Prostate gland (tissue), 2 donors: ENCODE data around the gene GRK3. TPM values are rescaled to one million over a fixed set of nuclear protein-coding genes. Genes with fewer than 3 reads are reported as not detected.

Experiments
- DNase-seq: peaks from one replicate; pipeline ENCODE4 v3.0.0-alpha.2; 2019; ENCODE audit warnings: low spot score
- H3K27ac ChIP-seq, 2 donors: fragments of 200-600 bp; sonication (generic); 2 replicates each; pipeline ENCODE4 v1.5.1; 2017 to 2019
- H3K27me3 ChIP-seq: fragments of 200-600 bp; sonication (generic); replicated peaks from 2 replicates; pipeline ENCODE4 v1.5.1; 2019; ENCODE audit not compliant: insufficient read depth
- H3K36me3 ChIP-seq, 2 donors: fragments of 200-600 bp; sonication (generic); 1 replicate in 1 of 2; 2 replicates in 1 of 2; pipeline versions ENCODE4 v1.5.1 to v1.8.1; 2017 to 2019
- H3K4me1 ChIP-seq: fragments of 200-600 bp; sonication (generic); replicated peaks from 2 replicates; pipeline ENCODE4 v1.5.1; 2019
- H3K4me3 ChIP-seq, 2 donors: fragments of 200-600 bp; sonication (generic); 2 replicates each; pipeline ENCODE4 v1.5.1; 2017 to 2019
- H3K9me3 ChIP-seq: fragments of 200-600 bp; sonication (generic); 2 replicates; pipeline ENCODE4 v1.5.1; 2017
- POLR2A ChIP-seq: fragments of 450-650 bp; IDR thresholded peaks from one replicate; pipeline ENCODE4 v1.6.1; 2016; ENCODE audit warnings: antibody characterized with exemption, mild to moderate bottlenecking
- POLR2AphosphoS5 ChIP-seq: sonication (generic); formaldehyde crosslinking; IDR thresholded peaks from one replicate; pipeline ENCODE4 v1.6.1; 2017; ENCODE audit warnings: antibody characterized with exemption
- WGBS: methylation state at CpG from one replicate; pipeline ENCODE4 v1.1.5; 2018; 5-methylcytosine and 5-hydroxymethylcytosine counted together
- intact Hi-C: fragments of 100-400 bp; cut with DNase I; formaldehyde crosslinking; loops from one replicate; pipeline ENCODE4 v1.14.2; 2022
- total RNA-seq, 2 donors: library from RNA; depleted of rRNA; stranded (reverse); fragments of >200 nt; gene quantifications; one replicate each; pipeline ENCODE4 v1.1.0, GENCODE V29; 2016
- TF ChIP-seq, protein P1 (sequence below), 4 experiments: fragments of 200-600 bp in 2 of 4; fragments of 450-650 bp in 2 of 4; sonication (generic) in 2 of 4; IDR thresholded peaks; 1 replicate in 3 of 4; 2 replicates in 1 of 4; pipeline ENCODE4 v1.5.1; 2016 to 2019; ENCODE audit warnings: antibody characterized with exemption in 4 of 4, mild to moderate bottlenecking in 2 of 4, moderate library complexity in 2 of 4

Gene GRK3
- total RNA-seq, 2 donors from 2014 or later, result 10.2 to 16.9 TPM

GRCh38 chr22:25673713-25674112, 109.2 kb downstream of the GRK3 start:
- Histone ChIP-seq H3K4me3 (no peak overlapping the region), H3K27me3 (no peaks in the 10 kb centered on the region), H3K36me3 (no peaks in the 10 kb centered on the region), H3K4me1 (no peaks in the 10 kb centered on the region), H3K27ac (no peak overlapping the region), H3K9me3 (no peaks in the 10 kb centered on the region)
- TF ChIP-seq, protein P1, sequence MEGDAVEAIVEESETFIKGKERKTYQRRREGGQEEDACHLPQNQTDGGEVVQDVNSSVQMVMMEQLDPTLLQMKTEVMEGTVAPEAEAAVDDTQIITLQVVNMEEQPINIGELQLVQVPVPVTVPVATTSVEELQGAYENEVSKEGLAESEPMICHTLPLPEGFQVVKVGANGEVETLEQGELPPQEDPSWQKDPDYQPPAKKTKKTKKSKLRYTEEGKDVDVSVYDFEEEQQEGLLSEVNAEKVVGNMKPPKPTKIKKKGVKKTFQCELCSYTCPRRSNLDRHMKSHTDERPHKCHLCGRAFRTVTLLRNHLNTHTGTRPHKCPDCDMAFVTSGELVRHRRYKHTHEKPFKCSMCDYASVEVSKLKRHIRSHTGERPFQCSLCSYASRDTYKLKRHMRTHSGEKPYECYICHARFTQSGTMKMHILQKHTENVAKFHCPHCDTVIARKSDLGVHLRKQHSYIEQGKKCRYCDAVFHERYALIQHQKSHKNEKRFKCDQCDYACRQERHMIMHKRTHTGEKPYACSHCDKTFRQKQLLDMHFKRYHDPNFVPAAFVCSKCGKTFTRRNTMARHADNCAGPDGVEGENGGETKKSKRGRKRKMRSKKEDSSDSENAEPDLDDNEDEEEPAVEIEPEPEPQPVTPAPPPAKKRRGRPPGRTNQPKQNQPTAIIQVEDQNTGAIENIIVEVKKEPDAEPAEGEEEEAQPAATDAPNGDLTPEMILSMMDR (IDR thresholded peaks at IDR 0.05), result no peak
- no peak for TF ChIP-seq POLR2A
- no peak for TF ChIP-seq POLR2AphosphoS5
- intact Hi-C loops, result no loop called here
- DNase-seq, result no peak
- 95% methylated on average over 5 of the region's 5 CpGs for WGBS

DNA sequence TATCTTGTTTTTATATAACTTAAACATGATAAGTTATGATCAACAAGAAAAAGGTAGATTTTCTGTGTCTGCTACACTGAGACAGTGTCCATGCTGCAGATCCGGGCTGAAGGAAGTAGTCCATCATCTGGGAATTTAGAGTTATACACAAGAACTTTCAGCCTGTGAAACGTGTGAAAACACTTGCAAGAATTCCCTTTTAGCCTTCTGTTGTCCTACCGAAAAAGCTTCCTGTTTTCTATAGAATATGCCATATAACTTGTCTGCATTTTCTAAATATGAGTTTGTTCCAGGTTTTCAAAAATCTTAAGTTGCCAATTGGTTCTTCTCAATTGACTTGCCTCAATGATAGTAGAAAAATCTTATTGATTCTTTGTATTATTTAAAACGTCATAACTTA, 113.2 kb downstream of the GRK3 start:
- H3K9me3 ChIP-seq, result no peaks in the 10 kb centered on the region
- no peaks in the 10 kb centered on the region for H3K36me3 ChIP-seq
- WGBS, result 92% methylated on average over 4 of the region's 4 CpGs
- no peaks in the 10 kb centered on the region for H3K27me3 ChIP-seq
- H3K27ac ChIP-seq, result no peak overlapping the region
- no peak for TF ChIP-seq POLR2AphosphoS5
- TF ChIP-seq, protein P1 (IDR thresholded peaks at IDR 0.05), result no peak
- no peak for TF ChIP-seq POLR2A
- intact Hi-C loops, result no loop called here
- H3K4me1 ChIP-seq, result peaks cover 4% of the 10 kb centered on the region
- no peak for DNase-seq
- no peak overlapping the region for H3K4me3 ChIP-seq

DNA sequence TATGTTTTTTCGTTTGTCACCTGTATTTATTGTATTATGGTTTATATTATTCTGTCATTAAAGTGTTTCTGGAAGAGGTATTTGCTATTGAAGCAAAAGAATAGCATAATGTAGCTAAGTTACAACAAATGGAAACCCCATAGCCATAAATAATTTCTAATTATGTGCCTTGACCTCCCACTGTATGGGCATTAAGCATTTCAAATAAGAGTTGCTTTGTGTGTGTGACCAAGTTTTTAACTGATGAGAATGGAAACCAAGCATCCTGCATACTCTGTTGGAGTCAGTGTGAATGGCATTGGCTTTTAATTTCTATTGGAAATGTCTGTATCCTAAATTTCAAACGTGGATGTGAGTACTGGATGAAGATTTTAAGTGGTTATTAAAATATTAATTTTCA, 115.6 kb downstream of the GRK3 start:
- intact Hi-C loops, result no loop called here
- Histone ChIP-seq H3K27ac (no peak overlapping the region), H3K4me1 (peaks cover 4% of the 10 kb centered on the region), H3K9me3 (no peaks in the 10 kb centered on the region), H3K27me3 (no peaks in the 10 kb centered on the region), H3K4me3 (no peak overlapping the region), H3K36me3 (no peaks in the 10 kb centered on the region)
- 70% methylated on average over 2 of the region's 2 CpGs for WGBS
- DNase-seq, result no peak
- TF ChIP-seq POLR2AphosphoS5 (no peak), POLR2A (no peak)
- TF ChIP-seq, protein P1 (IDR thresholded peaks at IDR 0.05), result no peak

DNA sequence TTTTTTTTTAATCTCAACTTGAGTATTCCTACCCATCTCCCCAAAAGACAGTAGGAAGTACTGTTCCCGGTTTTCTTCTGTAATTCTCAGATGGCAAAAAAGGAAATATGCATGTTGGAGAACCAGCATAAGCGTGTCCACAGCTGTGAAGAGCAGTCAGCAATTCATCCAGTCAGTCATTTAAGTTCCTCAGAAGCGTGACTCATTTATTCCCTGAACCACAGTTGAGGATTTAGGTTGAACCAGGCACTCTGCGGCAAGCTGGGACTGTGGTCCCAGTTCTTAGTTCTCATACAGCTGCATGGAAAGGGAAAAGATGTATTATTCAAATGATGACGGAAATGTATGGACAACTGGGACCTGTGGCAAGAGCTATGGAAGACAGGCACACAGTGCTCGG, 116.5 kb downstream of the GRK3 start:
- H3K9me3 ChIP-seq, result no peaks in the 10 kb centered on the region
- TF ChIP-seq, protein P1 (IDR thresholded peaks at IDR 0.05), result no peak
- no peak for TF ChIP-seq POLR2A
- no peak for TF ChIP-seq POLR2AphosphoS5
- H3K4me3 ChIP-seq, result no peak overlapping the region
- peaks cover 4% of the 10 kb centered on the region for H3K4me1 ChIP-seq
- intact Hi-C loops, result no loop called here
- H3K27me3 ChIP-seq, result no peaks in the 10 kb centered on the region
- peak overlapping the region in 1 of 2 donors; percentile 28 for H3K27ac ChIP-seq
- 84% methylated on average over 6 of the region's 6 CpGs for WGBS
- H3K36me3 ChIP-seq, result no peaks in the 10 kb centered on the region
- DNase-seq, result no peak

- WGBS, result 66% methylated on average over 3 of the region's 3 CpGs
- H3K27ac ChIP-seq, result peak overlapping the region in 1 of 2 donors; percentile 28
- H3K4me1 ChIP-seq, result peaks cover 4% of the 10 kb centered on the region
- H3K27me3 ChIP-seq, result no peaks in the 10 kb centered on the region
- TF ChIP-seq POLR2A, result no peak
- no peak for TF ChIP-seq POLR2AphosphoS5
- TF ChIP-seq, protein P1 (IDR thresholded peaks at IDR 0.05), result no peak
- no peaks in the 10 kb centered on the region for H3K36me3 ChIP-seq
- H3K9me3 ChIP-seq, result no peaks in the 10 kb centered on the region
- intact Hi-C loops, result no loop called here
- no peak overlapping the region for H3K4me3 ChIP-seq
- no peak for DNase-seq
Observed at GRCh38 chr22:25682109-25682508, 117.6 kb downstream of the GRK3 start.
